HG03097 (cell line): Measurements from ENCODE around the gene MTFR1L.
A peak's percentile ranks its signal among the peaks of the same experiment; 100 is the strongest.

ENCODE experiments used
- ATAC-seq: cut with Tn5 transposase; IDR thresholded peaks from one replicate; pipeline ENCODE4 v1.9.1; 2021; ENCODE audit not compliant: unreplicated experiment, low FRiP score

The MTFR1L gene

DNA sequence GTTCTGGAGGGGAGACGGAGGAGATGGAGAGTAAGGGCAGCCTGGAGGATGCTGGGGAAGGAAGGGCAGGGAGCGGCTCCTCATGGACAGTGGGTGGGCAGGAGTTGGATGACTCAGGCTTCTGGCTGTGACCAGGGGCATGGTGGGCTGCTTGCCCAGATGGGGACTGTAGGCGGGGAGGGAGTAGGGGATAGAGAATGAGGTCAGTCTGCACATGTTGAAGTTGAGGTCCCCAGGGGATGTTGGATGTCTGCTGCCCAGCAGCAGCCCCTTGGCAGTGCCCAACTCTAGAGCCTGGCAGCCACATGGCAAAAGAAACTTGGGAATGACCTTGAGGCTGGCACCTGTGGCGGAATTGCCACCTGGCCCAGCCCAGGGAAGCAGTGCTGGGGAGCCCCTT lies 13.3 kb upstream of the MTFR1L start:
- ATAC-seq = no peak

- no peak for ATAC-seq
Observed at GRCh38 chr1:25807480-25808390, 12.0 kb upstream of the MTFR1L start.

DNA sequence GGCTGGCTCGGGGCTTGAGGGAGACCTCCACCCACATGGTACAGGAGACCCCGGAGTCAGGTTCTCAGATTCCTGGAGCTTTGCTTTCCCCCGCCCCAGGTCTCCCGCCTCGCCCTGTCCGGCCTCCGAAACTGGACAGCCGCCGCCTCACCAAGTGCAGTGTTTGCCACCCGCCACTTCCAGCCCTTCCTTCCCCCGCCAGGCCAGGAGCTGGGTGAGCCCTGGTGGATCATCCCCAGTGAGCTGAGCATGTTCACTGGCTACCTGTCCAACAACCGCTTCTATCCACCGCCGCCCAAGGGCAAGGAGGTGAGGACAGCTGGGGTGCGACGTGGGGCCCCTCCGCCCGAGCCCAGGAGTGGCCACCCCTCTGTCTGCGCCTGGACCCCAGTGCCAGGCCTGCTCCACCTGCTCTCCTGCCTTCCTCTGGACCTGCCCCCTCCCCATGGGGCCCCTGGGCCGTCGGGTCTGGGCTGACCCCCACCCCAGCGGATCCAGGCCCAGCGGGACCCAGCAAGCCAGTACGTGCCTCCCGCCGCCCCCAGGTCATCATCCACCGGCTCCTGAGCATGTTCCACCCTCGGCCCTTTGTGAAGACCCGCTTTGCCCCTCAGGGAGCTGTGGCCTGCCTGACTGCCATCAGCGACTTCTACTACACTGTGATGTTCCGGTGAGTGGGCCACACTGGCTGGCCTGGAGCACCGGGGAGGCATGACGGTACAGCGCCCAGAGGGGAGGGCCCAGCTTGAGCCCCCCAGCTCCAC lies 11.1 kb upstream of the MTFR1L start:
- ATAC-seq = no peak

DNA sequence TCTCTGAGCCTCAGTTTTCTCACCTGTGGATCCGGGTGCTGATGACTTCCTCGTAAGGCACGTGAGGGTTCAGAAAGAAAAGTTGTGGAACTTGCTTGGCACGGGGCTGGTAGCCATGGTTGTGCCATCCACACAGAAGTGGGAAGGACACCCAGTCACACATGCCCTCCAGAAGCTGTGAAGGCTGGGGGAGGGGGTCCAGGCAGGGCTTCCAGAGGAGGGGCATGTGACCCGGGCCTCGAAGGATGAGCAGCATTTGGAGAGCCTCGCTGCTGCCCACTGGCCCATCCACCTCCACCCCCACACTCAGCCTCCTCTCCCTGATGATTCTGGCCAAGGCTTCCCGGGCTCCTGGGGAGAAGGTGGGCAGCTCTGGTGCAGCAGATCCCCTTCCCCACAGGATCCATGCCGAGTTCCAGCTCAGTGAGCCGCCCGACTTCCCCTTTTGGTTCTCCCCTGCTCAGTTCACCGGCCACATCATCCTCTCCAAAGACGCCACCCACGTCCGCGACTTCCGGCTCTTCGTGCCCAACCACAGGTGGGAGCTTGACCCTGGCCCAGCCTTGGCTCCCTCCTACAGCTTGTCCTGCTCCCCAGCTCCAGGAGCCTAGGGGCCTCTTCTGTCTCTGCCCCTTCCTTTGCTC lies 10.3 kb upstream of the MTFR1L start:
- no peak for ATAC-seq

DNA sequence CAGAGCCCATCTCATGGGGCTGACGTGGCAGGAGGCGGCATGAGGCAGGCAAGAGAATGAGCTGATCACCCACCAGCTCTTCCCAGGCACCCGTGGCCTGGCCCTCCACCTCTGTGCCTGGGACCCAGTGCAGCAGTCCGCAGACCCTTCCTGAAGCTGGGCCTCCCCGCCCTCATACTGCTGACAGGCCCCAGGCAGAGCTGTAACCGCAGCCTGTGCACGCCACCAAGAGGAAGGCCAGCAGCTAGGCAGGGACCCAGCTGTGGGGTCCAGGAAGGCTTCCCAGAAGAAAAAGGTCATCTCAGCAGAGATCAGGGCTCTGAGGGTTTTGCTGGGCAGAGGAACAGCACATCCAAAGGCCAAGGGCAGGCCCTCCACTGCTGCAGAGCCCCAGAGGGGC lies 9.8 kb upstream of the MTFR1L start:
- no peak for ATAC-seq

- ATAC-seq = no peak
Observed at GRCh38 chr1:25810341-25811299, 9.1 kb upstream of the MTFR1L start.

- ATAC-seq = no peak
Observed at GRCh38 chr1:25811384-25812082, 8.2 kb upstream of the MTFR1L start.

DNA sequence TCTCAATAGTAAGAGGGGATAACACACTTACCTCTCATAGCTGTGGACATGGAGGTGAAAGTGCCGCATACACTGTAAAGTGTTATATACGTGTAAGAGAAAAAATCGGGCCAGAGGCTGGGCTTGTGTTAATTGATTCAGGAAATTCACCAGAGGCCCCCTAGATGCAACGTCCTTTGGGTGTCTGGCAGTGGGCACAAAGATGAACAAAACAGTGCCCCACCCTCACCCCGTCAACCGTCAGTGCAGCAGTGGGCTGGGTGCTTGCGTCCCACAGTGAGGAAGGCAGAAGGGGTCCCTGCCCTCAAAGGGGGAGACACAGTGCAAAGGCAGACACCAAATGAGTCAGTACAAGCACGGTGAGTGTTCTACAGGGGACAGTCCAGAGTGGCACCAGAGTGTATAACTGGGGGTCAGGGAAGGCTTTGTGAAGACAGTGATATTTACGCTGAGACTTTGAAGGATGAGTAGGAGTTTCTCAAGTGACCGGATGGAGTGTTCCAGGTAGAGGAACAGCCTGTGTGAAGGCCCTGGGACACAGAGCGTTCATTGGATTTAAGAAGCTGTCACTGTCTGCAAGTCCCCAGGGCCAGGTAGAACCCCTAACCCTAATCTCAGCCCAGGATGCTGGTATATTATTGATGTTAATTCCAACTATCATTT lies 6.6 kb upstream of the MTFR1L start:
- ATAC-seq = no peak

- no peak for ATAC-seq
Observed at GRCh38 chr1:25813734-25814471, 5.9 kb upstream of the MTFR1L start.

DNA sequence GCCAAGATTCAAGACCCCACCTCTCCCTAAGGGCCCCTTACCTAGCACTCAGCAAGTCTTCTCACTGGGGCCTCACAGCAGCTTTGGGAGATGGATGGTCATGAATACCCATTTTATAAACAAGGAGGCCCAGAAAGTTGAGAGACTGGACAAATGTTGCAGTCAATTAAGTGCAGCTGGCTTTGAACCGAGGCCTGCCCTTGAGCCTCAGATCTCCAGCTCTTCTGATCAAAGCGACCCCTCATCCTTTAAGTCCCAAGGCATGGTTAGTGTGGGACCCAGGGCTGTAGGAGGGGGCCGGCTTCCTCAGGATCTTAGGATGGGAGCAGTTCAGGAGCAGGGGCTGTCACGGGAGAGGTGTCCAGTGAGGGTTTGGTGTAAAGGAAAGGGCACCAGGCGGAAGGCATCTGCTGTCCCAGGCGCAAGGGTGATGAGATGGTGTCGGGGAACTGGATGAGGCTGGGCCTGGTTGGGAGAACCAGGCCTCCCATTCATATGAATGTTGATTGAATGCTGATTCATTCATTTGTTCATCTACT lies 5.1 kb upstream of the MTFR1L start:
- no peak for ATAC-seq

GRCh38 chr1:25815208-25816111 lies 4.3 kb upstream of the MTFR1L start:
- no peak for ATAC-seq

DNA sequence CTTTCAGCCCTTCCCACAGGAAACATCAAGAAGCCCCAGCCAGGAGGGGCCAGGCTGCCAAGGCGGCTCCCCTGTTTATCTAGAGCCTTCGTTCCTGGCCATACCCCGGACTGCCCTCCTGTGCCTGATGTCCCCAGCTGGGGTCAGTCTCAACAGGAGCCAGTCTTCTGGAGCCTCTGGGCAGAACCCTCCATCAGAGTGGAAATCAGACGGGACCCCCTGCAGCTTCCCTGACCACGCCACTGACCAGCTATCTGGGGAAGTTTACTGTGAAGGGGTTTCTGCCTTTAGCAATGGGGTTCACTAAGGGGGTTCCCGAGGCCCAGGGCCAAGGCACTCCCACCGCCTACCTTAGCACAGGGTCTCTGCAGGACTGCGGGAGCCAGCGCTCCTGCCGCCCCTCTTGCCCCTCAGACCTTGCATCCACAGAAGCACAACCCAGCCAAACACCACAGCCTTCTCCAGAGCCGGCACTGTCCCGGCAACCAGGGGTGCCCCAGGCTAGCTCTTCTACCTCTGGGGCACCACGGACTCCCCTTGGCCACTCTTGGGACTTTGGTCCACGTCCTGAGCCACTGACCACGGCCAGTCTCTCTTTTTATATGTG lies 3.5 kb upstream of the MTFR1L start:
- ATAC-seq = no peak

DNA sequence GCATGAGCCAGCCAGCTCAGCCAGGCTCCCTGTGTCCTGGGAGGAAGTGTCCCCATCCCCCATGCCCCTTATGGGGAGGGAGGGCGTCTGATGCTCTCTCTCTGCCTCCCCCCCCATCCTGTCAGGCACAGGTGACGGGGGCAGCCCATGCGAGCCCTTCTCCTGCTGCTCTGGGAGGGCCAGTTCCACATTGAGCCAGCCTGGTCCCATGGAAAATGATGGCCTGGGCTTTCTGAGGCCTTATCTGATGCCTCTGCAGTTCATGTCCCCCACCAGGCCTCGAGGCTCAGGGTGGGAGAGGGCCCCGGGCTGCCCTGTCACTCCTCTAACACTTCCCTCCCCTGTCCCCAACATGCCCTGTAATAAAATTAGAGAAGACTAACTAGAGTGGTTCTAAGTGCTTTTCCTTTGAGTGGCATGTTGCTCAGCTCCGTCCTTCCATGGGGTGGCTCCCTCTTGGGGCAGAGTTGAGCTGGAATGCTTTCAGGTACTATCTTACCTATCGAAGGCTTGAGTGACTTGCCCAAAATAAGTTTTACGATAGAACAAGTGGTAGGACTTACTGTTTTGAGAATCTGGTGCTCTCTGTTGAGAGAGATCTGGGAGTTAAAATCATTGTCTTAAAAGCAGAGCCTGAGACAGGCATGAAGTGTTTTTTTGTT lies 1.8 kb upstream of the MTFR1L start:
- ATAC-seq = no peak

GRCh38 chr1:25818569-25818968 lies 1.2 kb upstream of the MTFR1L start:
- ATAC-seq = no peak

GRCh38 chr1:25820247-25821111 lies 725 bp downstream of the MTFR1L start:
- ATAC-seq = peak; percentile 33
